NB4 (cell line): ENCODE measurements around the gene C3orf85.
"Not testable (repeated sequence)": the region's sequence is repeated elsewhere in the genome, so short reads cannot be mapped to it uniquely, and the experiment has no call there.

Experiments used
- DNase-seq: peaks from one replicate; pipeline ENCODE4 v3.0.0; 2010; ENCODE audit warnings: low read depth
- H3K4me3 ChIP-seq: one replicate; pipeline ENCODE4 v1.5.1; 2011; ENCODE audit warnings: mild to moderate bottlenecking, low read depth, low read length, moderate library complexity
- CTCF ChIP-seq: IDR thresholded peaks from one replicate; pipeline ENCODE4 v1.5.1; 2012; ENCODE audit warnings: low read depth, low read length
- MAX ChIP-seq: IDR thresholded peaks from 2 replicates; pipeline ENCODE4 v1.6.1; 2011; ENCODE audit warnings: low read depth, low read length
- MYC ChIP-seq: IDR thresholded peaks from 2 replicates; pipeline ENCODE4 v1.6.1; 2011; ENCODE audit warnings: low read depth, low read length
- POLR2A ChIP-seq: IDR thresholded peaks from 2 replicates; pipeline ENCODE4 v1.6.1; 2011; ENCODE audit warnings: mild to moderate bottlenecking; ENCODE audit not compliant: insufficient read length; ENCODE audit errors: extremely low read depth

C3orf85 gene

GRCh38 chr3:109131276-109131675 lies 5.2 kb upstream of the C3orf85 start:
- no peak overlapping the region for H3K4me3 ChIP-seq
- no peak for DNase-seq
- TF ChIP-seq MYC (no peak), CTCF (no peak), POLR2A (no peak), MAX (no peak)

GRCh38 chr3:109132801-109133473 lies 3.6 kb upstream of the C3orf85 start:
- H3K4me3 ChIP-seq = no peak overlapping the region
- TF ChIP-seq CTCF = no peak
- no peak for TF ChIP-seq MYC
- TF ChIP-seq POLR2A = no peak
- no peak for TF ChIP-seq MAX
- no peak for DNase-seq

GRCh38 chr3:109133474-109133816 lies 3.1 kb upstream of the C3orf85 start:
- not testable (repeated sequence) for H3K4me3 ChIP-seq, DNase-seq

- TF ChIP-seq MAX (no peak), CTCF (no peak), MYC (no peak), POLR2A (no peak)
- no peak for DNase-seq
- no peak overlapping the region for H3K4me3 ChIP-seq
Observed at GRCh38 chr3:109137761-109138160, 1.2 kb downstream of the C3orf85 start.

- no peak overlapping the region for H3K4me3 ChIP-seq
- no peak for DNase-seq
- TF ChIP-seq MYC = no peak
- no peak for TF ChIP-seq POLR2A
- no peak for TF ChIP-seq MAX
- TF ChIP-seq CTCF = no peak
Observed at GRCh38 chr3:109140318-109140717, 3.8 kb downstream of the C3orf85 start.

- TF ChIP-seq MAX = no peak
- TF ChIP-seq MYC = no peak
- TF ChIP-seq CTCF = no peak
- TF ChIP-seq POLR2A = no peak
Observed at GRCh38 chr3:109143646-109144045, 7.1 kb downstream of the C3orf85 start.

More at GRCh38 chr3:109143646-109144045, 7.1 kb downstream of the C3orf85 start:
- H3K4me3 ChIP-seq = no peak overlapping the region
- no peak for DNase-seq
